ENCODE results near the gene TOP2B. TPM values are rescaled to one million over a fixed set of nuclear protein-coding genes. Genes with fewer than 3 reads are reported as not detected.
A peak's percentile ranks its signal among the peaks of the same experiment; 100 is the strongest.

TOP2B gene
- total RNA-seq, 1 donor = 76.6 TPM

DNA sequence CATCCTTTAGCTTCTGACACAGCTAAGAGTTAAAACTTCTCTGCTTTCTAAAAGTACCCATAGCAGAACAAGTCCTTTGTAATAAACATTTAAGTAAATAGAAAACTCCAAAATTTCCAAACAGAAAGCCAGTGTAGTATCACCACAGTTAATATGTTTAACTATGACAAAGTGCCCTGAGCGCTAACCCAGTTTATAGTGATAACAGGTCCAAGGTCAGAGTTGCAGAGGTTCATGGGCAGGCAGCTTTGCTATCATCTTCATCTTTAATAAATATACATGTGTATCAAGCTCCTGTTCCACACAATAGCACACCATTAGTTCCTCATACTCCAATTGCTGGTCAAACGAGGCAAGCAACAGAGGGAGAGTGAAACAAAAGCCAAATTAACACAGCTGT lies 12.4 kb upstream of the TOP2B start:
- no peak for DNase-seq (ENCODE audit: low read depth)
- no peak overlapping the region for H3K4me3 ChIP-seq (ENCODE audit: low read depth, low read length)
- TF ChIP-seq, protein P1, sequence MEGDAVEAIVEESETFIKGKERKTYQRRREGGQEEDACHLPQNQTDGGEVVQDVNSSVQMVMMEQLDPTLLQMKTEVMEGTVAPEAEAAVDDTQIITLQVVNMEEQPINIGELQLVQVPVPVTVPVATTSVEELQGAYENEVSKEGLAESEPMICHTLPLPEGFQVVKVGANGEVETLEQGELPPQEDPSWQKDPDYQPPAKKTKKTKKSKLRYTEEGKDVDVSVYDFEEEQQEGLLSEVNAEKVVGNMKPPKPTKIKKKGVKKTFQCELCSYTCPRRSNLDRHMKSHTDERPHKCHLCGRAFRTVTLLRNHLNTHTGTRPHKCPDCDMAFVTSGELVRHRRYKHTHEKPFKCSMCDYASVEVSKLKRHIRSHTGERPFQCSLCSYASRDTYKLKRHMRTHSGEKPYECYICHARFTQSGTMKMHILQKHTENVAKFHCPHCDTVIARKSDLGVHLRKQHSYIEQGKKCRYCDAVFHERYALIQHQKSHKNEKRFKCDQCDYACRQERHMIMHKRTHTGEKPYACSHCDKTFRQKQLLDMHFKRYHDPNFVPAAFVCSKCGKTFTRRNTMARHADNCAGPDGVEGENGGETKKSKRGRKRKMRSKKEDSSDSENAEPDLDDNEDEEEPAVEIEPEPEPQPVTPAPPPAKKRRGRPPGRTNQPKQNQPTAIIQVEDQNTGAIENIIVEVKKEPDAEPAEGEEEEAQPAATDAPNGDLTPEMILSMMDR (IDR thresholded peaks at IDR 0.05; ENCODE audit: insufficient read depth, low read length) = no peak

DNA sequence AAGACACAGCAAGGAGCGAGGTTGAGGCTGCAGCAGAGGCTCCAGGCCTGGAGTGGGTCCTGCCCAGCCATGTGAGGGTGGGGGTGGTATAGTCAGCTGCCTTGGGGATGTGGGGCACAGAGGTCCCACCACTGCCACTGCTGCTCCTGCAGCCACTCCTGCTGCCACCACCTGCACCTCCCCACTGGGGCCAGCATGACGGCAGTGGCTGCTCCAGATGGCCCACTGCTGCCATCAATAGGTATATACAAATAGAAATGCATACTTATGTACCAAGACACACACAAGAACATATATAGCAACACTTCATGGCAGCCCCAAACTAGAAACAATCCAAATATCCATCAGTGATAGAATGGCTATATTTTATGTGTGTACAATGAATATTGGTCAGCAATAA lies 10.0 kb upstream of the TOP2B start:
- no peak for DNase-seq (ENCODE audit: low read depth)
- TF ChIP-seq, protein P1 (IDR thresholded peaks at IDR 0.05; ENCODE audit: insufficient read depth, low read length) = no peak
- no peak overlapping the region for H3K4me3 ChIP-seq (ENCODE audit: low read depth, low read length)

DNA sequence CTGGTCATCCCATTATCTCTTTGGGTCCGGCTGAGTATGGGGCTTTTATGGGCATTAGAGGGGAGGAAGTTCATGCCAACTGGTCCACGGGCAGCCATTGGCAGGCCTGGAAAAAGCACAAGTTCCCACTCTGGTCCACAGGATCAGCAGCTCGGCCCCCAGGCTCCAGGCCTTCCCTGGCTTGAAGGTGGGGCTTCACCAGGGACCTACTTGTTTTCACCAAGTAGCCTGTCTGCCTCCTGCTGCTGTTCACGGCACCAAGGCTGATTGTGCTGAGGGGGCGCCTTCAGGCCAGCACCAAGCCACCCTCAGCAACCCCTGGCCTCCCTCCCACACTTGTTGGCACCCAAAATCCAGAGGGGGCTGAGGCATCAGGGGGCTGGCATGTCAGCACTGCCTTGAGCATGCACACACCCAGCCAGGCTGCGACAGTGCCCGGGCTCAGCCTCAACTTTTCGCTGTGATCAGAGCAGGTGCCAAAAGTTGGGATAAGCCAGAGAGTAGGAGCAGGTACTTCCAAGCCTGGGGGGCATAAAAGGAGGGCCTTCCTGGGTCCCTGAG lies 9.1 kb upstream of the TOP2B start:
- H3K4me3 ChIP-seq (ENCODE audit: low read depth, low read length) = no peak overlapping the region
- DNase-seq (ENCODE audit: low read depth) = no peak
- TF ChIP-seq, protein P1 (IDR thresholded peaks at IDR 0.05; ENCODE audit: insufficient read depth, low read length) = no peak

DNA sequence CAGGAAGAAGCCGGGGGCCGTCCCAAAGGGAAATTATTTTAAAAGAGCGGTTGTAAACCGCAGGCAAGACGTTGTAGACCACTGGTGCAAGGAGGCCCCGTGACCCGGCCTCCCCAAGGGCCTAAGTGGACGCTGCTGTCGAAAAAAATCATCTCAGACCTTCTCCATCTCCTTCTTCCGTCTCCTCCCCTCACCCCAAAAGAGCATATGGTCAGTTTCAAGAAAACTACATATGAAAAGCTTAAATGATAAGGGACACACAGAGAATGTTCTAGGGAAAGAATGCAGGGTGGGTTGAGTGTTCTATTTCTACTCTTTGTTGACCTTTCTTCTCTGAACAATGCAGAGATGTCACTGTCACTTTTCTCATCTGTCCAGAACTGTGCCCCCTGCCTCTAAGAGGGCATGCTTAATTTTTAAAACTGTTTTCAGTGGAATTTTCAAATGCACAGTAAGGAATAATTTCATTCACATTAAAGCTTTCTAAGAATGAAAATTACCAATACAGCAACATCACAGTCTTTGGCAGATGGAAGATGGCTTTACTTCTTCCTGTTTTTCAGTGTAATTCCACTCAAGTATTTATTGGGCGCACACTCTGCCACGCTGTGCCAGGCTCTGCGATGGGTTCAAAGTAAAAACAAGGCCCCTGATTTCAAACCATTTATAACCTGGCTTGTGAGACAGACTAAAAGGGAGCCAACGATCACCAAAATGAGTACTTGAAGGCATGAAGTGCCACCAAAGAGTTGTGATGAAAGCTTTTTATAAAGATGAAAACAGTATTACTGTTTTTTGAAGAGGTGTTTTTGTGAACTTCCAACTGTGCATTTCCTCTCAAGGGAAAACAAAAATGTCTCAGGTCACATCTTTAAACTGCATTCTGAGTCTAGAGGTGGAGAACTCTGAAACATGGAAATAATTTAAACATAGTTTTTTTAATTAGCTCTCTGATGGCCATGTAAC lies 891 bp upstream of the TOP2B start:
- TF ChIP-seq, protein P1 (IDR thresholded peaks at IDR 0.05; ENCODE audit: insufficient read depth, low read length) = no peak
- H3K4me3 ChIP-seq (ENCODE audit: low read depth, low read length) = peak overlapping the region; percentile 72
- DNase-seq (ENCODE audit: low read depth) = no peak

DNA sequence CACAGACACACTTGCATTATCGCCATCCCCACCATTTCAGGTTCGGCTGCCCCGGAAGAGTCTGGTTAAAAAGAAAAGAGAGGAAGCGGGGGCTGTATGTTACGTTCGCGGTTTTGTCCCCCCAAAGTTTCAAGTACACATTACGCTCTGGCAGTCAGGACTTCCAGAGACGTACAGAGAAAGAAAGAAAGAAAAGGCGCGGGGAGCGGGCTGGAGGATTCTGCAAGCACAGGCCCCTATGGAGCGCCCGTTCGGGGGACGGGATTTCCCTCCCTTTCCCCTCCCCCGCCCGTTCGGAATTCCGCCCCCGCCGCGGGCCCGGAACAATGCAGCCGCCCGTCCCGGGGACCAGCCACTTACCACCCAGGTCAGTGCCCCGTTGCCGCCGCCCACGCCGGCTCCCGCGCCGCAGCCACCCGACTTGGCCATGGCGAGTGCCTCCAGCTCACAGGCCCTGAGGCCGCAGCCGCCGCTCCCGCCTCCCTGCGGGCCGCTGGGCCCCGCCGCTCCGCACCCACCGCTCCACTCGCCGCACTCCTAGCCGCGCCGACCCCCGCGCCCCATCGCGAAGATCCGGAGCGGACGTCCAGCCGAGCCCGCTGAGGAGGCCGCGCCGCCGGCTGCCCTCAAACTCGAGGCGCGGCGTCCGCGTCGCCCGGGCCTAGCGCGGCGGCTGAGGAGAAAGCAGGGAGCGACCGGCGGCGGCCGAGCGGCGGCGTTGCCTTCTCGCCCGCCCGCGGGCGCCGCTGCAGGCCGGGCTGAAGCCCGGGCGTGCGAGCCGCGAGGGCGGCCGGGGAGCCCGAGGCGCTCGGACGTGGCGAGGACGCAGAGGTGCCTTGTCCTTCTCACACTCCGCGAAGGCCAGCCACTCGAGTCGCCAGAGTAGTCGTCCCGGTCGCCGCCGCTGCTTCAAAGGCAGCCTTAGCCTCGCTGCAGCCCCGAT lies 567 bp downstream of the TOP2B start:
- TF ChIP-seq, protein P1 (IDR thresholded peaks at IDR 0.05; ENCODE audit: insufficient read depth, low read length) = no peak
- DNase-seq (ENCODE audit: low read depth) = peak; percentile 32
- H3K4me3 ChIP-seq (ENCODE audit: low read depth, low read length) = peak overlapping the region; percentile 78

DNA sequence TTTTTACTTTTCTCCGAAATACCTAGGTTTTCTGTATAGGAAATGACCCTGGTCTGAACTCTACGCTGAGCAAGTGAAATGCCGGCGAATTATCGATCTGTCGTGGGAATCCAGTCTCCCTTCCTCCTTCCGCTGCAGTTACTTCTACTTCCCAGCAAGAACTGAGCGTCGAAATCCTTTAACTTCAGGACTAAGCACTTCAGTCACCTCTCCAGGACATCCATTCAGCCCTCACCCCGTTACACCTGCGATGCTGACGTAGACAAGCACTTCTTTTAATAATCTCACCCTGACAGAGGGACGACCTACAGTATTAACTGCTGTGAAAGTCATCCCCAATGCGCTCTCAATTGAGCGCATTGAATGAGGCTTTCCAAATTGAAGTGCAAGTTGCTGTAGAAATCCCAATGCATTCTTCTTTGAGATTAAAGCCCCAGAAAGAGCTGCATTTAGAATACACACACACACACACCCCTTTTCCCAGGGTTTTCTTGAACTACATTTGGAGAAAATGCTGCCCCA lies 1.3 kb downstream of the TOP2B start:
- TF ChIP-seq, protein P1 (IDR thresholded peaks at IDR 0.05; ENCODE audit: insufficient read depth, low read length) = no peak
- DNase-seq (ENCODE audit: low read depth) = peak; percentile 33
- H3K4me3 ChIP-seq (ENCODE audit: low read depth, low read length) = peak overlapping the region; percentile 78
